MM.1S (cell line): ENCODE data around the gene HORMAD2.

Source experiments
- DNase-seq: peaks from one replicate; pipeline ENCODE4 v3.0.0-alpha.2; 2015
- H2AFZ ChIP-seq: fragments of 300-600 bp; sonication (generic); 2 replicates; pipeline ENCODE4 v1.6.0; 2016; ENCODE audit warnings: antibody characterized with exemption, low read length
- H3F3A ChIP-seq: fragments of 300-600 bp; sonication (generic); 2 replicates; pipeline ENCODE4 v1.6.1; 2016; ENCODE audit warnings: mild to moderate bottlenecking, antibody characterized with exemption, low read length, moderate library complexity, mixed read lengths; ENCODE audit not compliant: insufficient read depth
- H3K27ac ChIP-seq: fragments of 300-600 bp; sonication (generic); 2 replicates; pipeline ENCODE4 v1.5.1; 2016; ENCODE audit warnings: mild to moderate bottlenecking, low read length
- H3K27me3 ChIP-seq: fragments of 300-600 bp; sonication (generic); replicated peaks from 2 replicates; pipeline ENCODE4 v1.6.0; 2016; ENCODE audit warnings: low read length; ENCODE audit not compliant: insufficient read depth
- H3K36me3 ChIP-seq: fragments of 300-600 bp; sonication (generic); replicated peaks from 2 replicates; pipeline ENCODE4 v1.6.1; 2016; ENCODE audit warnings: mild to moderate bottlenecking, low read length, mixed read lengths; ENCODE audit not compliant: insufficient read depth
- H3K4me1 ChIP-seq: fragments of 300-600 bp; sonication (generic); 2 replicates; pipeline ENCODE4 v1.6.1; 2016; ENCODE audit warnings: low read length, mixed read lengths
- H3K4me2 ChIP-seq: fragments of 300-600 bp; sonication (generic); 2 replicates; pipeline ENCODE4 v1.6.0; 2016; ENCODE audit warnings: low read depth, low read length
- H3K4me3 ChIP-seq: fragments of 300-600 bp; sonication (generic); 2 replicates; pipeline ENCODE4 v1.5.1; 2016; ENCODE audit warnings: low read length, mixed read lengths
- H3K79me2 ChIP-seq: fragments of 300-600 bp; sonication (generic); 2 replicates; pipeline ENCODE4 v1.6.1; 2016; ENCODE audit warnings: mixed run types, low read length, mixed read lengths
- H3K9ac ChIP-seq: fragments of 300-600 bp; sonication (generic); 2 replicates; pipeline ENCODE4 v1.6.1; 2016; ENCODE audit warnings: low read length, mixed read lengths
- H3K9me2 ChIP-seq: fragments of 300-600 bp; sonication (generic); replicated peaks from 2 replicates; pipeline ENCODE4 v1.6.1; 2016; ENCODE audit warnings: mild to moderate bottlenecking, low read length, mixed read lengths; ENCODE audit not compliant: insufficient read depth
- H3K9me3 ChIP-seq: fragments of 300-600 bp; sonication (generic); replicated peaks from 2 replicates; pipeline ENCODE4 v1.6.1; 2016; ENCODE audit warnings: mild to moderate bottlenecking, low read length, mixed read lengths; ENCODE audit not compliant: insufficient read depth
- H4K20me1 ChIP-seq: fragments of 300-600 bp; sonication (generic); 2 replicates; pipeline ENCODE4 v1.6.1; 2016; ENCODE audit warnings: mild to moderate bottlenecking, low read length, moderate library complexity, mixed read lengths; ENCODE audit not compliant: insufficient read depth
- EZH2 ChIP-seq: fragments of 300-600 bp; sonication (generic); optimal IDR thresholded peaks from 2 replicates; pipeline ENCODE3; 2017; ENCODE audit warnings: low read depth, mild to moderate bottlenecking, antibody characterized with exemption, low read length, mixed read lengths
- EZH2phosphoT487 ChIP-seq: fragments of 300-600 bp; sonication (generic); IDR thresholded peaks from 2 replicates; pipeline ENCODE4 v1.6.1; 2018; ENCODE audit warnings: antibody characterized with exemption, low read length
- TF ChIP-seq, protein P1 (sequence below): fragments of 300-600 bp; sonication (generic); IDR thresholded peaks from 2 replicates; pipeline ENCODE4 v1.5.1; 2016; ENCODE audit warnings: antibody characterized with exemption, low read length, mixed read lengths

The HORMAD2 gene

DNA sequence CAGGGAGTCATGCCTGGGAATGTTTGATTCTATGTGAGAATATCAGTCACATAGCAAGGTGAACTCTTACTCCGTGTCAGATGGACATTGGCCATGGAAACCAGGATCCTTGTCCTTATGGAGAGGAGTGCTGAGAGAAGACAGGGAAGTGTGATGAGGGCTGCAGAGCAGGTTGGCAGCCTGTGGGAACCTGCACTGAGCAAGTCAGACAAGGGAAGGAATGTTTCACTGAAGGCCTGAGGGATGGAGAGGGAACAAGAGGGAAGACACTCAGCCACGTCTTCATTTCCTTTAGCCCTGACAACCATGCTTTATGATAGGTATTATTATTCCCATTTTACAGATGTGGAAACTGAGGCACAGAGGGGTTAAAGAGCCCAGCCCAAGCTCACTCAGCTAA lies 38.4 kb upstream of the HORMAD2 start:
- no peaks in the 10 kb centered on the region for H4K20me1 ChIP-seq
- no peaks in the 10 kb centered on the region for H3K9me3 ChIP-seq
- no peaks in the 10 kb centered on the region for H3K79me2 ChIP-seq
- no peak overlapping the region for H3K9ac ChIP-seq
- no peak overlapping the region for H3K27ac ChIP-seq
- no peaks in the 10 kb centered on the region for H3K36me3 ChIP-seq
- H3K27me3 ChIP-seq, result no peaks in the 10 kb centered on the region
- no peaks in the 10 kb centered on the region for H3F3A ChIP-seq
- no peaks in the 10 kb centered on the region for H3K9me2 ChIP-seq
- TF ChIP-seq EZH2phosphoT487, result no peak
- TF ChIP-seq EZH2, result no peak
- TF ChIP-seq, protein P1, sequence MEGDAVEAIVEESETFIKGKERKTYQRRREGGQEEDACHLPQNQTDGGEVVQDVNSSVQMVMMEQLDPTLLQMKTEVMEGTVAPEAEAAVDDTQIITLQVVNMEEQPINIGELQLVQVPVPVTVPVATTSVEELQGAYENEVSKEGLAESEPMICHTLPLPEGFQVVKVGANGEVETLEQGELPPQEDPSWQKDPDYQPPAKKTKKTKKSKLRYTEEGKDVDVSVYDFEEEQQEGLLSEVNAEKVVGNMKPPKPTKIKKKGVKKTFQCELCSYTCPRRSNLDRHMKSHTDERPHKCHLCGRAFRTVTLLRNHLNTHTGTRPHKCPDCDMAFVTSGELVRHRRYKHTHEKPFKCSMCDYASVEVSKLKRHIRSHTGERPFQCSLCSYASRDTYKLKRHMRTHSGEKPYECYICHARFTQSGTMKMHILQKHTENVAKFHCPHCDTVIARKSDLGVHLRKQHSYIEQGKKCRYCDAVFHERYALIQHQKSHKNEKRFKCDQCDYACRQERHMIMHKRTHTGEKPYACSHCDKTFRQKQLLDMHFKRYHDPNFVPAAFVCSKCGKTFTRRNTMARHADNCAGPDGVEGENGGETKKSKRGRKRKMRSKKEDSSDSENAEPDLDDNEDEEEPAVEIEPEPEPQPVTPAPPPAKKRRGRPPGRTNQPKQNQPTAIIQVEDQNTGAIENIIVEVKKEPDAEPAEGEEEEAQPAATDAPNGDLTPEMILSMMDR, result no peak
- no peak overlapping the region for H3K4me2 ChIP-seq
- DNase-seq, result no peak
- H2AFZ ChIP-seq, result no peak overlapping the region
- no peak overlapping the region for H3K4me3 ChIP-seq
- H3K4me1 ChIP-seq, result no peaks in the 10 kb centered on the region

DNA sequence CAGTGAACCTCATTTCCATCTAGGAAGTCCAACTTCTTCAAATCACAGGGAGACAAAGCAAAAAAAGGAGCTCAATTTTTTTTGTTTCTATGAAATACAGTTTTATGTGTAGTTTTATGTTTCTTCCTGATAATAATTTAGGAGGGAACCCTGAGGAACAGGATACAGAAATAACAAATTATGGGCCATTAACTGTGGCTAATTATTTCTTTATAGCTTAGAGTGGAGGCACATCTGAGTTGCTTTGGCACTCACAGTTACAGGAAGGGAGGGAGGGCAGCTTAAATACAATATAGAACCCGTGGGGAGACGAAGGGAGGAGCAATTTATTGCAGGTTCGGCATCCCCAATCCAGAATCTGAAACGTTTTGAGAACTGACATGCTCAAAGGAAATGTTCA lies 37.1 kb upstream of the HORMAD2 start:
- no peaks in the 10 kb centered on the region for H3K79me2 ChIP-seq
- no peak overlapping the region for H3K27ac ChIP-seq
- no peak overlapping the region for H2AFZ ChIP-seq
- no peaks in the 10 kb centered on the region for H3K4me1 ChIP-seq
- H3K4me3 ChIP-seq, result no peak overlapping the region
- TF ChIP-seq EZH2phosphoT487, result no peak
- H3K4me2 ChIP-seq, result no peak overlapping the region
- H3K9ac ChIP-seq, result no peak overlapping the region
- no peaks in the 10 kb centered on the region for H3K9me2 ChIP-seq
- DNase-seq, result no peak
- H3K36me3 ChIP-seq, result no peaks in the 10 kb centered on the region
- H3F3A ChIP-seq, result no peaks in the 10 kb centered on the region
- no peaks in the 10 kb centered on the region for H4K20me1 ChIP-seq
- no peaks in the 10 kb centered on the region for H3K9me3 ChIP-seq
- H3K27me3 ChIP-seq, result no peaks in the 10 kb centered on the region

DNA sequence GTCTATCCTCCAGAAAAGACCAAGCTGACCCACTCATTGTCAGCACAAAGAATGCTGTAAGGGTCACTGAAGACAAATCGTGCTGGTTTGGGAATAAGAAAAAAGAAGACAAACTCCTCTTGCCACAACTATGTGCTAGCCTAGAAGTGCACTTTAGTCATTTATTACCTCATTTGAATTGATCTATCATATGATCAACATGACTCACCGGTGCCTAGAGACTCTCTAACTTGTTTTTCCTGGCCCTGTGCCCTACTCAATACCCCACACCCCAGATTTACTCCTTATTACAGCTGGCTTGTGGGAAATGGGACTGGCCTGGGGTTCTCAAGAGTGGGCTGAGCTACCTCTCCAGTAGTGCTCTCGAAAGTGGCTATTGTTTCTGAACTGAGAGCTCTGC lies 35.9 kb upstream of the HORMAD2 start:
- Histone ChIP-seq H3K9ac (no peak overlapping the region), H3K79me2 (no peaks in the 10 kb centered on the region), H3K27ac (no peak overlapping the region), H3K36me3 (no peaks in the 10 kb centered on the region), H3K27me3 (no peaks in the 10 kb centered on the region), H3K4me3 (no peak overlapping the region), H4K20me1 (no peaks in the 10 kb centered on the region), H3K9me3 (no peaks in the 10 kb centered on the region), H3K9me2 (no peaks in the 10 kb centered on the region), H2AFZ (no peak overlapping the region), H3K4me2 (no peak overlapping the region), H3F3A (no peaks in the 10 kb centered on the region), H3K4me1 (no peaks in the 10 kb centered on the region)
- no peak for TF ChIP-seq EZH2phosphoT487
- no peak for TF ChIP-seq EZH2
- TF ChIP-seq, protein P1, result no peak
- DNase-seq, result no peak

DNA sequence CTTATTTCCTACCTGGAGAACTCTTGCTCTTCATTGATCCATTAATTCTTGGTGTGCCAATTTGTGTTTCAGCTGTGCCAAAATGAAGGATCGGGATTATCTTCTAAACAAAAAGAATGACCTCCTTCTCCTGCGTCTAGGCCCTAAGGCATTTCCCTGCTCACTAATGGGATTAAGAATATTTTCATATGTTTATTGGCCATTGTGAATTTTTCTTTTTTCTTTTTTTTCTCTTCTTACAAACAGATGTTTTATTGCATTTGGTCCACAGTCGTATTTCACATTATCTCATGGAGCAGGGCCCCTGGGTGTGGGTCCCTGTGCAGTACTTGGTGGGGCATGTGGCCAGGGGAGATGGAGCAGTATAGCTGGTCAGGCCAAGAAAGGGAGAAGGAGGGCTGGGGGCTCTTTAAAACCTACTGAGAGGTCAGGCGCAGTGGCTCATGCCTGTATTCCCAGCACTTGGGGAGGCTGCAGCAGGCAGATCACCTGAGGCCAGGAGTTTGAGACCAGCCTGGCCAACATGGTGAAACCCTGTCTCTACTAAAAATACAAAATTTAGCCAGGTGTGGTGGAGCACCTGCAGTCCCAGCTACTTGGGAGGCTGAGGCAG lies 35.3 kb upstream of the HORMAD2 start:
- Histone ChIP-seq H3K4me3 (no peak overlapping the region), H3K9me3 (no peaks in the 10 kb centered on the region), H3K27ac (no peak overlapping the region), H3K9me2 (no peaks in the 10 kb centered on the region), H3K79me2 (no peaks in the 10 kb centered on the region), H2AFZ (no peak overlapping the region), H3F3A (no peaks in the 10 kb centered on the region), H3K36me3 (no peaks in the 10 kb centered on the region), H4K20me1 (no peaks in the 10 kb centered on the region), H3K27me3 (no peaks in the 10 kb centered on the region), H3K4me1 (no peaks in the 10 kb centered on the region), H3K9ac (no peak overlapping the region), H3K4me2 (no peak overlapping the region)
- DNase-seq, result no peak
- no peak for TF ChIP-seq EZH2phosphoT487
- TF ChIP-seq, protein P1, result no peak
- TF ChIP-seq EZH2, result no peak
